GM12864 (cell line): ENCODE data around the gene SNRK.

Experiments used
- DNase-seq: peaks from one replicate; pipeline ENCODE4 v3.0.0-alpha.2; 2011; ENCODE audit warnings: low read depth
- H3K4me3 ChIP-seq: 2 replicates; pipeline ENCODE4 v1.5.1; 2011; ENCODE audit warnings: mild to moderate bottlenecking, low read depth, low read length, control low read depth
- CTCF ChIP-seq: IDR thresholded peaks from 2 replicates; pipeline ENCODE4 v1.5.1; 2011; ENCODE audit warnings: low read depth, mild to moderate bottlenecking, moderate library complexity, low read length, control low read depth, inconsistent platforms; ENCODE audit errors: missing control alignments

The SNRK gene

GRCh38 chr3:43330981-43331380 lies 44.6 kb downstream of the SNRK start:
- TF ChIP-seq CTCF = no peak
- DNase-seq = no peak
- no peak overlapping the region for H3K4me3 ChIP-seq

- H3K4me3 ChIP-seq = no peak overlapping the region
- no peak for DNase-seq
- no peak for TF ChIP-seq CTCF
Measured at GRCh38 chr3:43331381-43331780, 45.0 kb downstream of the SNRK start.

GRCh38 chr3:43334976-43335375 lies 48.6 kb downstream of the SNRK start:
- H3K4me3 ChIP-seq = no peak overlapping the region
- DNase-seq = no peak
- no peak for TF ChIP-seq CTCF

GRCh38 chr3:43335799-43336198 lies 49.5 kb downstream of the SNRK start:
- H3K4me3 ChIP-seq = no peak overlapping the region
- no peak for DNase-seq
- TF ChIP-seq CTCF = no peak

- no peak overlapping the region for H3K4me3 ChIP-seq
- no peak for TF ChIP-seq CTCF
- no peak for DNase-seq
Measured at GRCh38 chr3:43338295-43338694, 52.0 kb downstream of the SNRK start.

GRCh38 chr3:43340403-43340802 lies 54.1 kb downstream of the SNRK start:
- H3K4me3 ChIP-seq = no peak overlapping the region
- no peak for TF ChIP-seq CTCF
- DNase-seq = no peak

GRCh38 chr3:43341788-43342187 lies 55.4 kb downstream of the SNRK start:
- DNase-seq = no peak
- TF ChIP-seq CTCF = no peak
- H3K4me3 ChIP-seq = no peak overlapping the region
